GM12872 (cell line): ENCODE measurements around the gene MCOLN3.

Experiments
- CTCF ChIP-seq: IDR thresholded peaks from 3 replicates; pipeline ENCODE4 v1.5.1; 2011; ENCODE audit warnings: low read depth, mild to moderate bottlenecking, low read length, moderate library complexity; ENCODE audit not compliant: insufficient read depth

Gene MCOLN3

GRCh38 chr1:85048296-85049064 is at the start of gene MCOLN3:
Gene MCOLN3, minus strand, starts transcription at chr1:85048500. Its CDS starts 3,140 bp downstream, at chr1:85045360.
- TF ChIP-seq CTCF = no peak

- no peak for TF ChIP-seq CTCF
These were observed 45.3 kb upstream of the MCOLN3 start for GRCh38 chr1:85093644-85094043.

- no peak for TF ChIP-seq CTCF
These were observed 43.5 kb upstream of the MCOLN3 start for GRCh38 chr1:85091671-85092280.

GRCh38 chr1:85090225-85090624 is 41.9 kb upstream of the MCOLN3 start:
- TF ChIP-seq CTCF = no peak

- no peak for TF ChIP-seq CTCF
These were observed 40.9 kb upstream of the MCOLN3 start for GRCh38 chr1:85089203-85089602.

GRCh38 chr1:85088408-85088784 is 40.1 kb upstream of the MCOLN3 start:
- no peak for TF ChIP-seq CTCF

- no peak for TF ChIP-seq CTCF
These were observed 39.5 kb upstream of the MCOLN3 start for GRCh38 chr1:85087659-85088407.
